ENCODE measurements around the gene OSTM1.

DNA sequence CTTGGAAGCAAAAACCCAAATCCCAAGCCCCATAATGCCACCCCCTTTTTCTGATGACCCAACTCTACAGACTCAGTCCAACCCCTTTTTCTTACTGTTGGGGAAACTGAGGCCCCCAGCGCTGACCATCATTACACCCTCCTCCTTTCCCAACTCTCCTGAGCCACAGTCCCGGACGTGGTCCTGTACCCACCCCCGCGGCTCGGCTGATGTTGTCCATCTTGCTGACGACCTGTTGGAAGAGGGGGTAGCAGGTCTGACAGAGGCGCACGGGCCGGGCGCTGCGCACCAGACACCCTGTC is 533 bp downstream of the OSTM1 start:
- TF ChIP-seq, protein P1, sequence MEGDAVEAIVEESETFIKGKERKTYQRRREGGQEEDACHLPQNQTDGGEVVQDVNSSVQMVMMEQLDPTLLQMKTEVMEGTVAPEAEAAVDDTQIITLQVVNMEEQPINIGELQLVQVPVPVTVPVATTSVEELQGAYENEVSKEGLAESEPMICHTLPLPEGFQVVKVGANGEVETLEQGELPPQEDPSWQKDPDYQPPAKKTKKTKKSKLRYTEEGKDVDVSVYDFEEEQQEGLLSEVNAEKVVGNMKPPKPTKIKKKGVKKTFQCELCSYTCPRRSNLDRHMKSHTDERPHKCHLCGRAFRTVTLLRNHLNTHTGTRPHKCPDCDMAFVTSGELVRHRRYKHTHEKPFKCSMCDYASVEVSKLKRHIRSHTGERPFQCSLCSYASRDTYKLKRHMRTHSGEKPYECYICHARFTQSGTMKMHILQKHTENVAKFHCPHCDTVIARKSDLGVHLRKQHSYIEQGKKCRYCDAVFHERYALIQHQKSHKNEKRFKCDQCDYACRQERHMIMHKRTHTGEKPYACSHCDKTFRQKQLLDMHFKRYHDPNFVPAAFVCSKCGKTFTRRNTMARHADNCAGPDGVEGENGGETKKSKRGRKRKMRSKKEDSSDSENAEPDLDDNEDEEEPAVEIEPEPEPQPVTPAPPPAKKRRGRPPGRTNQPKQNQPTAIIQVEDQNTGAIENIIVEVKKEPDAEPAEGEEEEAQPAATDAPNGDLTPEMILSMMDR (optimal IDR thresholded peaks at IDR 0.05 in 1 of 3, IDR thresholded peaks at IDR 0.05 in 1 of 3, conservative IDR thresholded peaks at IDR 0.05 in 1 of 3; ENCODE audit: extremely low read depth in 1 of 3, insufficient read depth in 2 of 3, low read length in 3 of 3) = no peak
- TF ChIP-seq EZH2 (IDR thresholded peaks at IDR 0.05; ENCODE audit: low read length) = no peak

All from keratinocyte (primary cell).